Sigmoid colon (tissue), 7 donors: Measurements from ENCODE around the gene UBAP2. TPM values are rescaled to one million over a fixed set of nuclear protein-coding genes. Genes with fewer than 3 reads are reported as not detected.

ENCODE experiments used
- DNase-seq: peaks from one replicate; pipeline ENCODE4 v3.0.0-alpha.2; 2019
- H3K27ac ChIP-seq, 4 donors: fragments of 200-600 bp; sonication (generic); one replicate each; pipeline ENCODE4 v1.5.1; 2016 to 2019; ENCODE audit warnings: mild to moderate bottlenecking in 1 of 4
- H3K27me3 ChIP-seq, 3 donors: fragments of 200-600 bp; sonication (generic); one replicate each; pipeline ENCODE4 v1.5.1; 2019; ENCODE audit warnings: mild to moderate bottlenecking in 1 of 3
- H3K36me3 ChIP-seq, 4 donors: fragments of 200-600 bp; sonication (generic); one replicate each; pipeline ENCODE4 v1.5.1; 2016 to 2019
- H3K4me1 ChIP-seq, 4 donors: fragments of 200-600 bp; sonication (generic); one replicate each; pipeline ENCODE4 v1.5.1; 2017 to 2019
- H3K4me3 ChIP-seq, 4 donors: fragments of 200-600 bp; sonication (generic); one replicate each; pipeline ENCODE4 v1.5.1; 2017 to 2019; ENCODE audit warnings: mild to moderate bottlenecking in 2 of 4, moderate library complexity in 1 of 4
- H3K9me3 ChIP-seq, 4 donors: fragments of 200-600 bp in 3 of 4; sonication (generic) in 3 of 4; one replicate each; pipeline versions ENCODE4 v1.5.1 to v1.6.1; 2013 to 2019
- CTCF ChIP-seq, 4 experiments: fragments of 450-650 bp in 3 of 4; fragments of 200-600 bp in 1 of 4; IDR thresholded peaks; one replicate each; pipeline ENCODE4 v1.5.1; 2016 to 2019; ENCODE audit warnings: antibody characterized with exemption in 4 of 4, mild to moderate bottlenecking in 3 of 4, moderate library complexity in 2 of 4
- EP300 ChIP-seq, 4 donors: sonication (generic); formaldehyde crosslinking; IDR thresholded peaks; one replicate each; pipeline ENCODE4 v1.6.1; 2017; ENCODE audit warnings: antibody characterized with exemption in 4 of 4
- POLR2A ChIP-seq, 2 donors: fragments of 450-650 bp; IDR thresholded peaks; one replicate each; pipeline ENCODE4 v1.6.1; 2016; ENCODE audit warnings: antibody characterized with exemption in 2 of 2, mild to moderate bottlenecking in 2 of 2, moderate library complexity in 2 of 2
- POLR2AphosphoS5 ChIP-seq, 4 donors: sonication (generic); formaldehyde crosslinking; IDR thresholded peaks; one replicate each; pipeline ENCODE4 v1.6.1; 2017; ENCODE audit warnings: antibody characterized with exemption in 4 of 4
- WGBS, 2 donors: extraction: QIAGEN DNeasy Blood & Tissue Kit; methylation state at CpG; one replicate each; pipeline ENCODE4 v1.1.7; 2013; 5-methylcytosine and 5-hydroxymethylcytosine counted together
- intact Hi-C: fragments of 100-400 bp; cut with DNase I; formaldehyde crosslinking; loops from one replicate; pipeline ENCODE4 v1.15.1; 2023
- polyA plus RNA-seq, 3 donors: library from polyadenylated mRNA; stranded (reverse); fragments of 200-250 nt; gene quantifications; one replicate each; pipeline ENCODE4 v1.2.3, GENCODE V29; 2013
- total RNA-seq, 4 donors: library from RNA; depleted of rRNA; stranded (reverse); fragments of >200 nt; gene quantifications; one replicate each; pipeline ENCODE4 v1.1.0, GENCODE V29; 2016
- donor health status: healthy with polysubstance abuse.
- donor health status: Bipolar disorder and iron deficiency.
- donor health status: healthy.

The UBAP2 gene
- total and polyA plus RNA-seq, 7 donors: 6.6 to 50.4 (median 28.8) TPM

GRCh38 chr9:33946779-33947535, 101.7 kb downstream of the UBAP2 start:
- TF ChIP-seq POLR2AphosphoS5 (IDR thresholded peaks at IDR 0.05) (peak in 3 of 4 donors; percentile 38 to 77 (median 66)), EP300 (IDR thresholded peaks at IDR 0.05) (peak in 1 of 4 donors; percentile 17), CTCF (IDR thresholded peaks at IDR 0.05) (no peak)
- intact Hi-C loops: no loop called here
- no peak overlapping the region for H3K4me3 ChIP-seq
- no peaks in the 10 kb centered on the region for H3K27me3 ChIP-seq
- DNase-seq: no peak
- 93 to 98% methylated on average over 3 of the region's 3 CpGs for WGBS, 2 donors
- peaks cover 0 to 29% (median 4%) of the 10 kb centered on the region in 4 donors for H3K36me3 ChIP-seq
- peak overlapping the region in 3 of 4 donors; percentile 24 to 68 (median 60) for H3K27ac ChIP-seq
- H3K9me3 ChIP-seq: no peaks in the 10 kb centered on the region
- H3K4me1 ChIP-seq: peaks cover 0 to 34% (median 14%) of the 10 kb centered on the region in 4 donors

DNA sequence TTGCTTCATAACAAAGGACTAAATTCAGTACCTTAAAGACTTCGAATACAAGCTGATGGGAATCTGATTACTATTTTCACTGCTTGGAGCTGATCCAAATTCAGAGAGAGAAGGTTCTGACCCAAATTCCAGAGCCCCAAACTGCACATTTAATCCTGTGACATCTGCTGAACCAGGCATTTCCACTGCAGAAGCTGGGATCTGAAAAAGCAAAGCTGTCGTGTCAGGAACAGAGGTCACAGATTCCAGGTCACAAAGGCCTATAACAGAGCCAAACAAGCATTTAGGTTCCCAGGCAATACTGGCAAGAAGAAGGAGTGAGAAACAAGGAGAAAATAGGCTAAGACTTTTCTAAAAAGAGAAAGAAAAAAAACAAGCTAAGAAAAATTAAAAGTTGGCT, 105.3 kb downstream of the UBAP2 start:
- Histone ChIP-seq H3K36me3 (peaks cover 0 to 46% (median 4%) of the 10 kb centered on the region in 4 donors), H3K27ac (peak overlapping the region in 1 of 4 donors; percentile 11), H3K4me3 (no peak overlapping the region), H3K9me3 (no peaks in the 10 kb centered on the region), H3K4me1 (peaks cover 0 to 41% (median 16%) of the 10 kb centered on the region in 4 donors), H3K27me3 (no peaks in the 10 kb centered on the region)
- intact Hi-C loops: no loop called here
- TF ChIP-seq POLR2AphosphoS5 (IDR thresholded peaks at IDR 0.05) (no peak), POLR2A (IDR thresholded peaks at IDR 0.05) (no peak), CTCF (IDR thresholded peaks at IDR 0.05) (no peak), EP300 (IDR thresholded peaks at IDR 0.05) (no peak)
- 83 to 84% methylated on average over 2 of the region's 2 CpGs for WGBS, 2 donors
- no peak for DNase-seq

DNA sequence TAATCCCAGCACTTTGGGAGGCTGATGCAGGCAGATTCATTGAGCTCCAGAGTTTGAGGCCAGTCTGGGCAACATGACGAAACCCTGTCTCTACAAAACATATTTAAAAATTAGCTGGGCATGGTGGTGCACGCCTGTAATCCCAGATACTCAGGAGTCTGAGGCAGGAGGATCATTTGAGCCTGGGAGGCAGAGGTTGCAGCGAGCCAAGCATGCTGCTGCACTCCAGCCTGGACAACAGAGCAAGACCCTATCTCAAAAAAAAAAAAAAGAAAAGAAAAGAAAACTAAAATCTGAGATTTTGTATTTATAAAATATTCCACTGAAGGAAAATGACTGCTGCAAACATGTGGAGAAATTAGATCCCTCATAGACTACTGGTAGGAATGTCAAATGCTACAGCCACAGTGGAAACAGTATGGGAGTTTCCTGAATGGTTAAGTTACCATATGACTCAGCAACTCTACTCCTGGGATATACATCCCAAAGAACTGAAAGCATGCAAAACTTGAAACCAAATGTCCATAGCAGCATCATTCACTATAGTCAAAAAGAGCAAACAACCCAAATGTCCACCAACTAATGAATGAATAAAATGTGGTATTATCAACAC, 106.1 kb downstream of the UBAP2 start:
- WGBS, 2 donors: 96 to 97% methylated on average over 3 of the region's 3 CpGs
- H3K4me3 ChIP-seq: no peak overlapping the region
- TF ChIP-seq POLR2A (IDR thresholded peaks at IDR 0.05) (no peak), POLR2AphosphoS5 (IDR thresholded peaks at IDR 0.05) (no peak), CTCF (IDR thresholded peaks at IDR 0.05) (no peak), EP300 (IDR thresholded peaks at IDR 0.05) (no peak)
- H3K27me3 ChIP-seq: no peaks in the 10 kb centered on the region
- H3K9me3 ChIP-seq: no peaks in the 10 kb centered on the region
- DNase-seq: no peak
- intact Hi-C loops: no loop called here
- H3K27ac ChIP-seq: no peak overlapping the region
- peaks cover 0 to 36% (median 14%) of the 10 kb centered on the region in 4 donors for H3K4me1 ChIP-seq
- peaks cover 0 to 52% (median 4%) of the 10 kb centered on the region in 4 donors for H3K36me3 ChIP-seq

DNA sequence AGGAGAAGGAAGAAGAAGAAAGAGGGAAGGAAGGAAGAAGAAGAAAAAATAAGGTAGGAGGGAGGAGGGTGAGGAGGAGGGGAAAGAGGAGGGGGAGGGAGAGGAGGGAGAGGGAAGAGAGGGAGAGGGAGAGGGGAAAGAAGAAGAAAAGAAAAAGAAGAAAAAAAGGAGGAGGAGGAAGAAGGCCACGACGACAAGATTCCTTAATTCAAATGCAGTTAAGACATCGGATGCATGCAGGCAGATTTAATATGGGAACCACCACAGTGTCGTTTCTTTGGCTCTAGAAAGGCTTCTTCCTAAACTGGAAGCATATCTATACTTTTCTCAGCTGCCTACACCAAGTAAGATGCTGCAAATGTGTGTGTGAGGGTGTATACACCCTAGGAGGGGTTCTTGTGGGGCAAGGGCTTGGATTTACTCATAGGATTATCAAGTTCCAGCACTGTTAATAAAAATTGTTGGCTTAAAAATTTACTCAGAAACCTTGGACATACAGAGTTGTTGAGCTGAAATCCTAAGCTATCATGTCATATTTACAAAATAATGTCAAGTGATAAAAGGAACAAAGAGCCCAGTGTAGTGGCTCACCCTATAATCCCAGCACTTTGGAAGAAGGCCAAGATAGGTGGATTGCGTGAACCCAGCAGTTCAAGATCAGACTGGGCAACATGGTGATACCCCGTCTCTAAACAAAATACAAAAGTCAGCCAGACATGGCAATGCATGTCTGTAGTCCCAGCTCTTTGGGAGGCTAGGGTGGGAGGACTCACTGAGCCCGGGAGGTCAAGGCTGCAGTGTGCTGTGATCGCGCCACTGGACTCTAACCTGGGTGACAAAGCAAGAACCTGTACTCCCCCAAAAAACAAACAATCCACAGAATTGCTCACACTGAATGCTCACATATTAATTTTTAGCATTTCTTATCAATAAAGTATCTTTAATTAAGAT, 108.5 kb downstream of the UBAP2 start:
- Histone ChIP-seq H3K36me3 (peaks cover 5 to 58% (median 12%) of the 10 kb centered on the region in 4 donors), H3K27me3 (no peaks in the 10 kb centered on the region), H3K27ac (no peak overlapping the region), H3K4me1 (peaks cover 0 to 17% (median 2%) of the 10 kb centered on the region in 4 donors), H3K4me3 (no peak overlapping the region), H3K9me3 (no peaks in the 10 kb centered on the region)
- no peak for DNase-seq
- intact Hi-C loops: no loop called here
- WGBS, 2 donors: 18 to 63% methylated on average over 9 of the region's 9 CpGs
- TF ChIP-seq EP300 (IDR thresholded peaks at IDR 0.05) (no peak), POLR2A (IDR thresholded peaks at IDR 0.05) (no peak), CTCF (IDR thresholded peaks at IDR 0.05) (no peak), POLR2AphosphoS5 (IDR thresholded peaks at IDR 0.05) (no peak)
